Measurements from ENCODE around the gene STYXL1. TPM values are rescaled to one million over a fixed set of nuclear protein-coding genes. Genes with fewer than 3 reads are reported as not detected.

The STYXL1 gene
- total RNA-seq, 1 experiment from 2014 or later: 49.3 TPM

DNA sequence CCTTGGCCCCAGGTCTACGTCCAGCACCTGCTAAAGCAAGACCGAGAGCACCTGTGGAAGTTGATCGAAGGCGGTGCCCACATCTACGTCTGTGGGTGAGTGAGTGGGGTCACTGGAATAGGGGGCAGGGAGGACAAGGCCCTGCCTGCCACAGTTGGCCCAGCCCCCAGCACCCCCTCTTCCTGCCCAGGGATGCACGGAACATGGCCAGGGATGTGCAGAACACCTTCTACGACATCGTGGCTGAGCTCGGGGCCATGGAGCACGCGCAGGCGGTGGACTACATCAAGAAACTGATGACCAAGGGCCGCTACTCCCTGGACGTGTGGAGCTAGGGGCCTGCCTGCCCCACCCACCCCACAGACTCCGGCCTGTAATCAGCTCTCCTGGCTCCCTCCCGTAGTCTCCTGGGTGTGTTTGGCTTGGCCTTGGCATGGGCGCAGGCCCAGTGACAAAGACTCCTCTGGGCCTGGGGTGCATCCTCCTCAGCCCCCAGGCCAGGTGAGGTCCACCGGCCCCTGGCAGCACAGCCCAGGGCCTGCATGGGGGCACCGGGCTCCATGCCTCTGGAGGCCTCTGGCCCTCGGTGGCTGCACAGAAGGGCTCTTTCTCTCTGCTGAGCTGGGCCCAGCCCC, 61.5 kb downstream of the STYXL1 start:
- Mint-ChIP-seq H3K4me3 (ENCODE audit: unreplicated experiment) (no peak overlapping the region), H3K27ac (ENCODE audit: low read depth, unreplicated experiment) (no peak overlapping the region), H3K27me3 (ENCODE audit: insufficient read depth, unreplicated experiment) (no peaks in the 10 kb centered on the region), H3K4me1 (ENCODE audit: insufficient read depth, unreplicated experiment) (peaks cover 16% of the 10 kb centered on the region), H3K9me3 (ENCODE audit: unreplicated experiment) (no peaks in the 10 kb centered on the region), H3K36me3 (ENCODE audit: insufficient read depth, unreplicated experiment) (peaks cover 31% of the 10 kb centered on the region)
- POLR2A ChIA-PET: no interaction called here
- DNase-seq (ENCODE audit: unreplicated experiment): no peak
- CTCF ChIA-PET: no interaction called here
- TF ChIP-seq, protein P1, sequence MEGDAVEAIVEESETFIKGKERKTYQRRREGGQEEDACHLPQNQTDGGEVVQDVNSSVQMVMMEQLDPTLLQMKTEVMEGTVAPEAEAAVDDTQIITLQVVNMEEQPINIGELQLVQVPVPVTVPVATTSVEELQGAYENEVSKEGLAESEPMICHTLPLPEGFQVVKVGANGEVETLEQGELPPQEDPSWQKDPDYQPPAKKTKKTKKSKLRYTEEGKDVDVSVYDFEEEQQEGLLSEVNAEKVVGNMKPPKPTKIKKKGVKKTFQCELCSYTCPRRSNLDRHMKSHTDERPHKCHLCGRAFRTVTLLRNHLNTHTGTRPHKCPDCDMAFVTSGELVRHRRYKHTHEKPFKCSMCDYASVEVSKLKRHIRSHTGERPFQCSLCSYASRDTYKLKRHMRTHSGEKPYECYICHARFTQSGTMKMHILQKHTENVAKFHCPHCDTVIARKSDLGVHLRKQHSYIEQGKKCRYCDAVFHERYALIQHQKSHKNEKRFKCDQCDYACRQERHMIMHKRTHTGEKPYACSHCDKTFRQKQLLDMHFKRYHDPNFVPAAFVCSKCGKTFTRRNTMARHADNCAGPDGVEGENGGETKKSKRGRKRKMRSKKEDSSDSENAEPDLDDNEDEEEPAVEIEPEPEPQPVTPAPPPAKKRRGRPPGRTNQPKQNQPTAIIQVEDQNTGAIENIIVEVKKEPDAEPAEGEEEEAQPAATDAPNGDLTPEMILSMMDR (IDR thresholded peaks at IDR 0.05; ENCODE audit: unreplicated experiment): no peak
- intact Hi-C loops (cut with micrococcal nuclease): no loop called here
- no TSS peak for BruUV-seq (replicated peaks)

DNA sequence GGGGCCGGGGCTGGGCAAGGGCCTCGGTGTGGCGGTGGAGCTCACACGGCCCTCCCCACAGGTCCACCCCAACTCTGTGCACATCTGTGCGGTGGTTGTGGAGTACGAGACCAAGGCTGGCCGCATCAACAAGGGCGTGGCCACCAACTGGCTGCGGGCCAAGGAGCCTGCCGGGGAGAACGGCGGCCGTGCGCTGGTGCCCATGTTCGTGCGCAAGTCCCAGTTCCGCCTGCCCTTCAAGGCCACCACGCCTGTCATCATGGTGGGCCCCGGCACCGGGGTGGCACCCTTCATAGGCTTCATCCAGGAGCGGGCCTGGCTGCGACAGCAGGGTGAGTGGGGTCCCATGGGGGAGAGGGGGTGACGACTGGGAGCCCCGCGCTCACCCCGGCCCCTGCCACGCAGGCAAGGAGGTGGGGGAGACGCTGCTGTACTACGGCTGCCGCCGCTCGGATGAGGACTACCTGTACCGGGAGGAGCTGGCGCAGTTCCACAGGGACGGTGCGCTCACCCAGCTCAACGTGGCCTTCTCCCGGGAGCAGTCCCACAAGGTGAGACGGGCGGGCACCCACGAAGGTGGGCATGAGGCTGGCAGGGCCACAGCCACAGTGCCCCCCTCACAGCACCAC, 62.2 kb downstream of the STYXL1 start:
- Mint-ChIP-seq H3K4me1 (ENCODE audit: insufficient read depth, unreplicated experiment) (peaks cover 10% of the 10 kb centered on the region), H3K27ac (ENCODE audit: low read depth, unreplicated experiment) (no peak overlapping the region), H3K36me3 (ENCODE audit: insufficient read depth, unreplicated experiment) (peaks cover 31% of the 10 kb centered on the region), H3K9me3 (ENCODE audit: unreplicated experiment) (no peaks in the 10 kb centered on the region), H3K27me3 (ENCODE audit: insufficient read depth, unreplicated experiment) (no peaks in the 10 kb centered on the region), H3K4me3 (ENCODE audit: unreplicated experiment) (no peak overlapping the region)
- POLR2A ChIA-PET: interaction anchor here (1.0 kb wide), 1 partner anchor 10 kb away, joined by 3 read pairs; no protein-coding TSS in a partner anchor
- intact Hi-C loops (cut with micrococcal nuclease): no loop called here
- DNase-seq (ENCODE audit: unreplicated experiment): no peak
- TF ChIP-seq, protein P1 (IDR thresholded peaks at IDR 0.05; ENCODE audit: unreplicated experiment): no peak
- CTCF ChIA-PET: no interaction called here
- BruUV-seq (replicated peaks): TSS peak; percentile 55

DNA sequence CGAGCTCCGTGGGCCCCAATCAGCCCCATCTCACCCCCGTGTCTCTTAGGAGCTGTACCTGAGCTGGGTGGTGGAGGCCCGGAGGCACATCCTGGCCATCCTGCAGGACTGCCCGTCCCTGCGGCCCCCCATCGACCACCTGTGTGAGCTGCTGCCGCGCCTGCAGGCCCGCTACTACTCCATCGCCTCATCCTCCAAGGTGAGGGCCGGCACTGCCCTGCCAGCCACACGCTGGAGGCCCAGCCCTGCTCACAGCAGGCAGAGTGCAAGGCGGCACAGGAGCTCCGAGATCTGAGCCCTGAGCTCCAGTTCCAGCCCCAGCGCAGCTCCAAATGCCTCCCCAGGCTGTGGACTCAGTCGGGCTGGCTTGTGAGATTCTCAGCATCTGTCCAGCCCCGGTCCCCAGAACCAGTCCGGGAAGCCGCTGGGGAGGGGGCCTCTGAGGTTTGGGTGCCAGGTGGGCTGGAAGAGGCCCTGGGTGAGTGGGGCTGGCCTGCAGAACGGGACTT, 62.7 kb downstream of the STYXL1 start:
- Mint-ChIP-seq H3K36me3 (ENCODE audit: insufficient read depth, unreplicated experiment) (peaks cover 31% of the 10 kb centered on the region), H3K9me3 (ENCODE audit: unreplicated experiment) (no peaks in the 10 kb centered on the region), H3K4me3 (ENCODE audit: unreplicated experiment) (no peak overlapping the region), H3K27me3 (ENCODE audit: insufficient read depth, unreplicated experiment) (no peaks in the 10 kb centered on the region), H3K4me1 (ENCODE audit: insufficient read depth, unreplicated experiment) (peaks cover 5% of the 10 kb centered on the region), H3K27ac (ENCODE audit: low read depth, unreplicated experiment) (no peak overlapping the region)
- DNase-seq (ENCODE audit: unreplicated experiment): no peak
- CTCF ChIA-PET: no interaction called here
- intact Hi-C loops (cut with micrococcal nuclease): no loop called here
- TF ChIP-seq, protein P1 (IDR thresholded peaks at IDR 0.05; ENCODE audit: unreplicated experiment): no peak
- POLR2A ChIA-PET: interaction anchor here (1.0 kb wide), 1 partner anchor 9 kb away, joined by 3 read pairs; no protein-coding TSS in a partner anchor
- BruUV-seq (replicated peaks): no TSS peak

DNA sequence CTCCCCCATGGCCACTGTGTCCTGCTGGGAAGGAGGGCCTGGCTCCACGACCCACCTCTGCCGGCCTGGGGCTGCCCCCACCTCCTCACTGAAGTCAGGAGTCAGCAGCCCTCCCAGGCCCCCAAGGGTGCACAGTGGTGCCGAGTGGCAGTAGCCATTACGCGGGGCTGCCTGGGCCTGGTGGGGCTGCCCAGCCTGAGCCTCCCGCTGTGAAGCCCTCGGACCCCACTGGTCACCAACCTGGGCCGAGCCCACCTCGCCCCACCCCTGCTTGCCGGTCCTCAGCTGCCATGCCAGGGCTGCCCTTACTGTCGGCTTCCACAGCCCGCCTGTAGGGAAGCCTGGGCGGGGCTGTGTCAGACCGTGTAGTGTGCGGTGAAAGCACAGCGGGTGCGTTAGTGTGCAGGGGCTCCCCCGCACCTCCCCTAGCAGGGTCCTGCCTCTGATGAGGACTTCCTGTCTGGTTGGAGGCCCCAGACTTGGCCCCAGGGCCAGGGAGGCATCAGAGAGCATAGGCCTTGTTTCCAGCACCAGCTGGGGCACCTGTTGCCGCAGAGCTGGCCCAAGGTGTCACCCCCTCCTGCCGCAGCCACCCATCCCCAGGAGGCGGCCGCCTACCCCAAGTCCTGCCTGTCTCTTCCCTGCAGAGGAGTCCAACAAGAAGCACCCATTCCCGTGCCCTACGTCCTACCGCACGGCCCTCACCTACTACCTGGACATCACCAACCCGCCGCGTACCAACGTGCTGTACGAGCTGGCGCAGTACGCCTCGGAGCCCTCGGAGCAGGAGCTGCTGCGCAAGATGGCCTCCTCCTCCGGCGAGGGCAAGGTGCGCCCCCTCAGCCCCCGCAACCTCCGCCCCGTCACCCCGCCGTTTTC, 63.4 kb downstream of the STYXL1 start:
- H3K4me3 Mint-ChIP-seq (ENCODE audit: unreplicated experiment): no peak overlapping the region
- H3K36me3 Mint-ChIP-seq (ENCODE audit: insufficient read depth, unreplicated experiment): peaks cover 36% of the 10 kb centered on the region
- H3K27ac Mint-ChIP-seq (ENCODE audit: low read depth, unreplicated experiment): no peak overlapping the region
- intact Hi-C loops (cut with micrococcal nuclease): no loop called here
- no TSS peak for BruUV-seq (replicated peaks)
- H3K4me1 Mint-ChIP-seq (ENCODE audit: insufficient read depth, unreplicated experiment): no peaks in the 10 kb centered on the region
- no peak for DNase-seq (ENCODE audit: unreplicated experiment)
- H3K9me3 Mint-ChIP-seq (ENCODE audit: unreplicated experiment): no peaks in the 10 kb centered on the region
- TF ChIP-seq, protein P1 (IDR thresholded peaks at IDR 0.05; ENCODE audit: unreplicated experiment): no peak
- ChIA-PET POLR2A (no interaction called here), CTCF (interaction anchor here (0.5 kb wide), 1 partner anchor 30 kb away, joined by 3 read pairs; no protein-coding TSS in a partner anchor)
- H3K27me3 Mint-ChIP-seq (ENCODE audit: insufficient read depth, unreplicated experiment): no peaks in the 10 kb centered on the region
